Kidney (tissue), 14 donors: Measurements from ENCODE around the gene BRD7. TPM values are rescaled to one million over a fixed set of nuclear protein-coding genes. Genes with fewer than 3 reads are reported as not detected.

Experiments used
- DNase-seq, 5 donors: peaks; one replicate each; pipeline ENCODE4 v3.0.0-alpha.2; 2013 to 2020
- FAIRE-seq: peaks from 2 replicates; lab custom pipeline; 2012; peaks lifted over from hg19 to GRCh38; lab: Jason Lieb, UNC
- H3K27ac ChIP-seq, 2 donors: one replicate each; pipeline ENCODE4 v1.7.0; 2013; ENCODE audit warnings: low read depth in 2 of 2, low read length in 2 of 2, inconsistent platforms in 1 of 2
- H3K27me3 ChIP-seq: one replicate; pipeline ENCODE4 v1.7.1; 2013; ENCODE audit warnings: low read length, inconsistent platforms; ENCODE audit not compliant: control insufficient read depth, insufficient read depth
- H3K36me3 ChIP-seq, 3 donors: one replicate each; pipeline versions ENCODE4 v1.7.0 to v1.7.1; 2013; ENCODE audit warnings: low read length in 3 of 3, control low read depth in 1 of 3, inconsistent platforms in 1 of 3; ENCODE audit not compliant: insufficient read depth in 3 of 3, control insufficient read depth in 2 of 3
- H3K4me1 ChIP-seq, 3 donors: one replicate each; pipeline versions ENCODE4 v1.7.0 to v1.7.1; 2013; ENCODE audit warnings: low read length in 3 of 3, inconsistent platforms in 1 of 3, low read depth in 1 of 3; ENCODE audit not compliant: control insufficient read depth in 2 of 3, insufficient read depth in 2 of 3
- H3K4me3 ChIP-seq, 3 donors: one replicate each; pipeline versions ENCODE4 v1.7.0 to v1.8.1; 2013; ENCODE audit warnings: low read length in 3 of 3, control low read depth in 1 of 3, inconsistent platforms in 1 of 3
- H3K9ac ChIP-seq, 3 donors: one replicate each; pipeline versions ENCODE4 v1.7.0 to v1.7.1; 2013; ENCODE audit warnings: low read length in 3 of 3, control low read depth in 1 of 3, inconsistent platforms in 1 of 3
- H3K9me3 ChIP-seq, 3 donors: one replicate each; pipeline versions ENCODE4 v1.7.0 to v1.7.1; 2013; ENCODE audit warnings: low read length in 3 of 3, control low read depth in 1 of 3, inconsistent platforms in 1 of 3; ENCODE audit not compliant: control insufficient read depth in 2 of 3, insufficient read depth in 1 of 3
- intact Hi-C: fragments of 100-400 bp; cut with DNase I; formaldehyde crosslinking; loops from one replicate; pipeline ENCODE4 v1.11.1; 2022
- polyA plus RNA-seq: library from polyadenylated mRNA; stranded (reverse); fragments of 350-450 nt; fragmentation: Illumina TruSeq; extraction: RNeasy Lipid Tissue Mini Kit (QIAGEN cat#74804); gene quantifications from one replicate; pipeline ENCODE4 v1.2.3, GENCODE V29; 2014; ENCODE audit warnings: low read depth, low replicate concordance; ENCODE audit not compliant: insufficient read depth
- total RNA-seq: library from RNA; stranded (reverse); fragmentation: NEBNext Ultra II Directional; extraction: Animal tissue kit (Norgen Biotek cat#: 25700); gene quantifications from one replicate; pipeline ENCODE4 v1.2.1, GENCODE V29; 2021
- TF ChIP-seq, protein P1 (sequence below): IDR thresholded peaks from 3 replicates; pipeline ENCODE4 v1.5.1; 2012; ENCODE audit warnings: mild to moderate bottlenecking, moderate library complexity, borderline replicate concordance; ENCODE audit not compliant: insufficient read depth; ENCODE audit errors: extremely low read depth
- donor health status: control.
- donor health status: control.
- donor health status: control.
- donor health status: control.
- donor health status: control.
- donor health status: DM: yes; HTN: yes; CAD: no.
- donor health status: Normal renal cell carcinoma (clear cell type).

The BRD7 gene
- total and polyA plus RNA-seq, 2 donors from 2014 or later = 44.1 to 68.0 TPM

DNA sequence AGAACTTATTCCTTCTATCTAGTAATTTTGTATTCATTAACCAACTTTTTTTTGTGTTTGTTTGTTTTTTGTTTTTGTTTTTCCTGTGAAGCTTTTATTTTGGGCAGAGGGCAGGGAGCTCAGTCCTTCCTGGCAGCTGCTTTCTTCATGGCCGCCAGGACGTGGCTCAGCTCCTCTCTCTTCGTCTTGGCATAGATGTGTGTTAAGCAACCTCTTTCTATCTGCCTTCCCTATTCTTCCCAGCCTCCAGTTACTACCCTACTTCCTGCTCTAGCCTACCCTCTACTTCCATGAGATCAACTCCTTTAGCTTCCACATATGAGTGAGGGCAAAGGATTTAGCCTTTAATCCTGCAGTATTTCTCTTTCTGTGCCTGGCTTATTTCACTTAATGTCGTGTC, 8.2 kb upstream of the BRD7 start:
- intact Hi-C loops = no loop called here
- DNase-seq = no peak
- H3K36me3 ChIP-seq = no peaks in the 10 kb centered on the region
- H3K4me1 ChIP-seq = no peaks in the 10 kb centered on the region
- TF ChIP-seq, protein P1, sequence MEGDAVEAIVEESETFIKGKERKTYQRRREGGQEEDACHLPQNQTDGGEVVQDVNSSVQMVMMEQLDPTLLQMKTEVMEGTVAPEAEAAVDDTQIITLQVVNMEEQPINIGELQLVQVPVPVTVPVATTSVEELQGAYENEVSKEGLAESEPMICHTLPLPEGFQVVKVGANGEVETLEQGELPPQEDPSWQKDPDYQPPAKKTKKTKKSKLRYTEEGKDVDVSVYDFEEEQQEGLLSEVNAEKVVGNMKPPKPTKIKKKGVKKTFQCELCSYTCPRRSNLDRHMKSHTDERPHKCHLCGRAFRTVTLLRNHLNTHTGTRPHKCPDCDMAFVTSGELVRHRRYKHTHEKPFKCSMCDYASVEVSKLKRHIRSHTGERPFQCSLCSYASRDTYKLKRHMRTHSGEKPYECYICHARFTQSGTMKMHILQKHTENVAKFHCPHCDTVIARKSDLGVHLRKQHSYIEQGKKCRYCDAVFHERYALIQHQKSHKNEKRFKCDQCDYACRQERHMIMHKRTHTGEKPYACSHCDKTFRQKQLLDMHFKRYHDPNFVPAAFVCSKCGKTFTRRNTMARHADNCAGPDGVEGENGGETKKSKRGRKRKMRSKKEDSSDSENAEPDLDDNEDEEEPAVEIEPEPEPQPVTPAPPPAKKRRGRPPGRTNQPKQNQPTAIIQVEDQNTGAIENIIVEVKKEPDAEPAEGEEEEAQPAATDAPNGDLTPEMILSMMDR = no peak
- no peak for FAIRE-seq
- no peak overlapping the region for H3K4me3 ChIP-seq
- no peaks in the 10 kb centered on the region for H3K9me3 ChIP-seq
- no peaks in the 10 kb centered on the region for H3K27me3 ChIP-seq
- H3K27ac ChIP-seq = no peak overlapping the region
- no peak overlapping the region for H3K9ac ChIP-seq

DNA sequence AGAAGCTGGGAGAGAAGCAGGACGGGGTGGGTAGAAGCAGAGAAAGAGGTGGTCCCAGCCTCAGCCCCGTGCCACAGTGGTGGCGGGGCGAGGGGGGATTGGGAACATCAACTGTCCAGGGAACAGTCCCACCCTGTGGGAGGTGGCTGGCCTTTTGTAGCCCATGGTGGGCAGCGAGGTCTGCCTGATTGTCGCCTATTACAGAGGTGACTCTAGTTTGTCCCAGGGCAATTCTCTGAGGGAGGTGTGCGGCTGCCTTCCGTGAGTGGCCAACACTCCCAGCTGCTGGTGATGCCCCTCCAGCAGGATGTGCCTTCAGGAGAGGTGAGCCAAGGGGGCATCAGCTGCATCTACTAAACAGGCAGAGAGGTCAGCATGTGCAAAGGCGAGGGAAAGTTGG, 5.0 kb upstream of the BRD7 start:
- peaks cover 0 to 4% (median 0%) of the 10 kb centered on the region in 3 donors for H3K4me1 ChIP-seq
- intact Hi-C loops = no loop called here
- no peak for FAIRE-seq
- H3K27me3 ChIP-seq = no peaks in the 10 kb centered on the region
- no peak for DNase-seq
- H3K9ac ChIP-seq = no peak overlapping the region
- TF ChIP-seq, protein P1 = no peak
- H3K36me3 ChIP-seq = no peaks in the 10 kb centered on the region
- H3K27ac ChIP-seq = no peak overlapping the region
- H3K4me3 ChIP-seq = no peak overlapping the region
- no peaks in the 10 kb centered on the region for H3K9me3 ChIP-seq

- DNase-seq (no peak), FAIRE-seq (no peak)
- H3K4me1 ChIP-seq = peaks cover 0 to 4% (median 0%) of the 10 kb centered on the region in 3 donors
- no peaks in the 10 kb centered on the region for H3K27me3 ChIP-seq
- H3K27ac ChIP-seq = no peak overlapping the region
- TF ChIP-seq, protein P1 = no peak
- H3K4me3 ChIP-seq = no peak overlapping the region
- no peaks in the 10 kb centered on the region for H3K9me3 ChIP-seq
- no peak overlapping the region for H3K9ac ChIP-seq
- intact Hi-C loops = no loop called here
- H3K36me3 ChIP-seq = no peaks in the 10 kb centered on the region
Measured at GRCh38 chr16:50373345-50373701, 4.5 kb upstream of the BRD7 start.
